HG02943 (cell line): ENCODE results near the gene PLVAP.

Experiments
- ATAC-seq: cut with Tn5 transposase; IDR thresholded peaks from one replicate; pipeline ENCODE4 v1.9.1; 2021; ENCODE audit warnings: mild to moderate bottlenecking, low read depth, moderate library complexity; ENCODE audit not compliant: unreplicated experiment

Gene PLVAP

DNA sequence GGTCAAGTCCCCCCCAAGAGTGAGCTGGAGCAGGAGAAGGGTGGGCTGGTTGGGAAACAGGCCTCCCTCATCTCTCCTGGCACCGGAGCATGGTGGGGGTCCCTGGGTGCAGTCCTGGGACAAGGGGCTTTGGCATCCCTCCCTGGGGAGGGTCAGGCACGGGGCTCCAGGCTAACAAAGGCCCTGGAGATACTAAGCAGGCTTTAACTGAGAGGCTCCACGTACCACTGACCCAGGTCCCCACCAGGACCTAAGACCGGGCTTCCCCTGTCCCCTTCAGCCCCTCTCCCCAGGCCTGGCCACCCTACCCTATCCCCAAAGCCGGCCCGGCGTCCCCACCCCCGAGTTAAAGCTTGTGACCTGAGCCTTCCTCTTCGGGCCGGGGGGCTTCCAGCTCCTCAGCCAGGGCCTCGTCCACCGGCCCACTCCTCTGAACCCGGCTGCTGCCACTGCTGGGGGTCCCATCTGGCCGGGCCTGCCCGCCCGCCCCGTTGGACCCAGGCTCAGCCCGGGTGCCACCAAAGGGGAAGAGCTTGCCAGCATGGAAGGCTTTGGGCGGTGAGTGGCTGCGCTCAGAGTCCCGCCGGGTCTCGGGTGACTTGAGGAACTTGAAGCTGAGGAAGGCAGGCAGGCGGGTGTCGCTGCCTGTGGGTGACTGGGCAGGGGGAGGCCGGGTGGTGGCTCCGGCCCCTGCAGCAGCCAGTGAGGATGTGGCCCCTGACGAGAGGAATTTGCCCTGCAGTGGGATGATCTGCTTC lies 52.6 kb downstream of the PLVAP start:
- ATAC-seq, result no peak

DNA sequence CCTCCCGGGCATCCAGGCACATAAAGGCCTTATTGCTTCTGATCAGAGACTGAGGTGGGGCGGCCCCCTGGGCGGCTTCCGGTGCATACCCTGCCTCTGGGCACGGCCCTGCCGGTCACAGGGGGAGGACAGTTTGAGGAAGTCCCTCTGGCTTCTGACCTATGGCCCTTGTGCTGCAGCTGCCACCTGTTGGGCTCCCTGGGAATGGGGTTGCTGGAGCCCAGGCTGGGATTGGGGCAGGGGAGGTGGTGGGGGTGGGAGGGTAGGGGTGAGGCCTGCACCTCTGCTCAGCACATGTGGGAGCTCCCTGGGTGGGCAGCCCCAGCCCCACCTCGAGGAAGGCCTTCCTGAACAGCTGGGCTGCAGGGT lies 53.2 kb downstream of the PLVAP start:
- no peak for ATAC-seq

DNA sequence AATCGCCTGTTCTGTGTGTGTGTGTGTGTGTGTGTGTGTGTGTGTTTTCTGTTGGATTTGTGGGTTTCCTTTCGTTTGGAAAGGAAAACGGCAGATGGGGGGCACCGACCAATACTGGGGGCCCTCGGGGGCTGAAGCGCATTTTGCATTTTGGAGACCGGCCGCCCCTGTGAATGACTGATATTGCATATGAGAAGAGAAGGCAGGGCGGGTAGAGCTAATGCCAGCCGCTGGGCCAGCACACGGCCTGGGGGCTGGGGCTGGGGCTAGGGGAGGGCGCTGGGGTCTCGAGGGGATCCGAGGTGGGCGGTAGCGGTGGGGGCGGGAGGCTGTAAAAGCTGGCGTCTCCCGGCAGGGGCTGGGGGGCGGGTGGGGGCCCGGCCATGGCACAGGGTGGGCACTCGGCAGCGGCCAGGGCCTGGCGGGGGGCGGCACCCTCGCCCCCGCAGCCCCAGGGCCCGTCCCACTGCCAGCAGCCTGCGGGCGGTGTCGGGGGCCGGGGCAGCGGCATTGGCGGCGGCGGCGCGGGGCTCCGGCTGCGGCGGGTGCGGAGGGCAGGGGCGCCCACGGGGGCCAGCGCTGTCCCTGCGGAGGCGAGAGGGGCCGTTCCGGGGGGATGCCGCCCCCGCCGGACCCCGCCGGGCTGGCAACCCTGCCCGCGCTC lies 53.7 kb downstream of the PLVAP start:
- no peak for ATAC-seq

DNA sequence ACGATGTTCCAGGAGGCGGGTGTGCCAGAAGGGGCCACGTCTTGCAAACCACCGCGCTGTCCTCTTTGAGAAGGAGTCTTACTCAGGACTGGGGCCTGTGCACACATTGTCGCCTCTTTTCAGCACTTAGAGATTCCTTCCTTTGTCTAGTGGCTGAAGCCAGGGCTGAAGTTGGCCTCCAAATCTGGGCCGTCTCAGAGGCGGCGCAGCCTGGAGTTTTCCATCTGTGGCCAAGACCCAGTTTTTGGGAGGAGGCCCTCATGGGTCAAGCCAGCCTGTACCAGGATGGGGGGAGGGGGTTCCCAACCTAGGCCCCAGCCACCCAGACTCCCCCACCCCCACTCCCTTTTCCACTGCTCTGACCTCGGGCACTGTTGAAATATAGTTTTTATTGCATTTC lies 54.3 kb downstream of the PLVAP start:
- no peak for ATAC-seq

DNA sequence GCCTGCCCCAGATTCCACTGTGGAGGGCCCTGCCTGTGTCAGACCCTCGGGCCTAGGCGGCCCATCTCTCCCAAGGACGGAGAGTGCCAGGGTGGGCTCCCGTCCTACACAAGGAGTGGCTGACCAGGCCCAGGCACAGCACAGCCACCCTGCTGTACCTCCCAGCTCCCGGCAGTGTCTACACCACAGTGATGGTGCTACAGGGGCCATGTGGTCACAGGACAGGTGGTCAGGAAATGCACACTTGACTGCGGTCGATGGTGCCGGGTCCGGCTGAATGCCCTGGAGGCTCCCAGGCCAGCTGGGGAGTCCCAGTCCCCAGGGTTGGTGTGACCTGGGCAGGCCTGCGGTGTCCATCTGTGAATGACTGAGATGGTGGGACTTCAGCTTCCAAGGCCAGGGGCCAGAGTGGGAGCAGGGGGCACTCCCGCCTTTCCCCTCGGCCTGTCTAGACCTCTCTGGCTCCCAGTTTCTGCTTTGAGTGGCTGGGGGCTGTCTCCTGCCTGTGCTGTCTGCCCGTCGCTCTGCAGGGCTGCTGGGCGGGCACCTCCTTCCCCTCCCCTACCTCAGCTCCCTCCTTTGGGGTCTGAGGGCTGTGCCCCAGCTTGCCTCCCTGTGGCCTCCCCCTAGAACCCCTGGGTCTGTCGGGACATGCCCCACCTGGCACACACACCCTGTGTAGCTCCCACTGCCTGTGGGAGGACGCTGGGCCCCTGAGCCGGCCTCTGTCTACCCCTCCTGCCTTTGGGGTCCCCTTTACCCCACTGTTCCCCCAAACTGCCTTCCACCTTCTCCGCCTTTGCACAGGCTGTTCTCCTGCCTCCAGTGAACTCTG lies 55.3 kb downstream of the PLVAP start:
- no peak for ATAC-seq

DNA sequence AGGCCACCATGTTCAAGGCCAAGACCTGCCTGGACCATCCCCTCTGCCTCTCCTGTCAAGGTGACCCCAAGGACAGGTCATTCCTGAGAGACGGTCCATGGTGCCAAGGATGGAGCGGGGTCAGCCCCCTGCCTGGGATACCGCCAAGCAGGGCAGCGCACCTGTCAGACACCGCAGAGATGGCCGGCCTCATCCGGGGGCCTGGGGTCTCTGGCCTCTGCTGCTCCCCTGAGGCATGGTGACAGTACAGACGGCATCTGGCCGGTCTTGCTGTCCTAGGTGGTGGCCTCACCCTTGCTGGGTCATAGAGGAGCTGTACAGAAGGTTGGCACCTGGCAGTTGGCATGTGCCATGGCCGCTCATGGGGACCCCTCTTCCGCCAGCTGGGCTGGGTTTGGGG lies 56.7 kb downstream of the PLVAP start:
- ATAC-seq, result no peak

DNA sequence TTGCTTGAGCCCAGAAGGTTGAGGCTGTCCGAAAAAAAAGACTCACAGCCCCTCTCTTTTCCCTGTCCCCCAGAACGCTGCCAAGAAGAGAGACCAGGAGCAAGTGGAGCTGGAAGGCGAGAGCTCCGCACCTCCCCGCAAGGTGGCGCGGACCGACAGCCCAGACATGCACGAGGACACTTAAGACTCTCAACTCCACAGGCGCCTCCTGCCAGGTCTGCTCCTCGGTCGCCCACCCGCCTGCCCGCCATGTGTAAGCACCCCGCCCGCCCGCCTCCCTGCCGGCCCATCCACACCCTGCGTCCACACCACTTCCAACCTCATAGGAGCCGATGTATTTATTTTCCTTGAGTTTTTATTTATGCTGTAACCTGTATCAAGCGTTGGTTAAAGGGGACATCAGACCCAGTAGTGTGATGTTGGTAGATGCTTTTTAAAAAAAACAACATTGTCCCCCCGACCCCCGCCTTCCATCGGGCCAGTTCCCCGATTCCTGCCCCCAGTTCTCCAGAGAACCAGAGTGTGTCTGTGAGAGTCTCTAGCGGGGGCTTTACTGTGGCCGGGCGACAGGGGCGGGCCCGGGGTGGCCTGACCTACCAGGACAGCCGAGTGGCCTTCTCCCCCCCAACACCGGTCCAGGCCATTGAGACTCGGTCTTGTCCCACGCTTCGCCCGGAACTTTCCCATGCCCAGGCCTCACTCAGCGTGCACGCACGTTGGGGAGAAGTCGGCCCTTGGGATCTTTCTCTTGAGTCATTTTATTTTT lies 57.5 kb downstream of the PLVAP start:
- ATAC-seq, result no peak

DNA sequence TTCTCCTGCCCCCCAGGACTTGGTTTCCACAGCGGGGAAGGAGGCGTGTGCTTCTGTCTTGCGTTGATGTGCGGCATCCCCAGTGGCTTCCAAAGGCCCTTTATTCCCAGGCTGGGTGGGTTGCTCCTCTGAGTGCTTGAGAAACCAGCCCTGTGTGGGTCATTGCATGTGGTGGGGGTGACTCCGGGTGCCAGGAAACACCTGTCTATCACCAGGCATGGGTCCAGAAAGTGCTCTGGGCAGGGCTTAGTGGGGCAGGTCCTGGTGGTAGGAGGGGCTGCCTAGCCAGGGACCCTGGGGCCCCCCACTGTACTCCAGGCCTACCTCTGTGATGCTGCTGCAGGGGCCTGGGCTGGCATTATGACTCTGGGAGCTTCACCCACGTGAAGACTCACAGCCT lies 58.2 kb downstream of the PLVAP start:
- ATAC-seq, result no peak

DNA sequence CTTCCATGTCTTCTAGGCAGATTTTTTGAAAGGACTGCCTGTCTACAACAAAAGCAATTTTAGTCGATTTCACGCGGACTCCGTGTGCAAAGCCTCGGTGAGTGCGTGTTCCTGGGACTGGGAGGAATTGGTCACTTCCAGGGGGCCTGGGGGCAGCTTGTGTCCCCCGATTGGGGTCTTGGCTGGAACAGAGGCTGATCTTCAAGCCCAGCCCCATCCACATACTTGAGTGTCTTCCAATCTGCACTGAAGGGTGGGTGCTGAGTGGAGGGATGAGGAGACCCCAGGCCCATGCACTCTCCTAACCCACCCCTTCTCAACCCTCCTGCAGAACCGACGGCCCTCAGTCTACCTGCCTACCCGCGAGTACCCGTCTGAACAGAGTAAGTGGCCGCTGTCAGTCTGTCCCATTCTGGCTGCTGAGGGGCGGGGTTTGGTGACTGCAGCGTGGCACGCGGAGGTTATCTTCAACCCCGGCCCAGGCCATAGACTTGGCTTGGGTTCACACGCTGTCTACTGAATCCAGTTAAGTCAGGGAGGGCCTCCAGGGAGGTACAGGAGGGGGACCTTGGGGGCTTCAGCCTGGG lies 63.0 kb downstream of the PLVAP start:
- ATAC-seq, result no peak

DNA sequence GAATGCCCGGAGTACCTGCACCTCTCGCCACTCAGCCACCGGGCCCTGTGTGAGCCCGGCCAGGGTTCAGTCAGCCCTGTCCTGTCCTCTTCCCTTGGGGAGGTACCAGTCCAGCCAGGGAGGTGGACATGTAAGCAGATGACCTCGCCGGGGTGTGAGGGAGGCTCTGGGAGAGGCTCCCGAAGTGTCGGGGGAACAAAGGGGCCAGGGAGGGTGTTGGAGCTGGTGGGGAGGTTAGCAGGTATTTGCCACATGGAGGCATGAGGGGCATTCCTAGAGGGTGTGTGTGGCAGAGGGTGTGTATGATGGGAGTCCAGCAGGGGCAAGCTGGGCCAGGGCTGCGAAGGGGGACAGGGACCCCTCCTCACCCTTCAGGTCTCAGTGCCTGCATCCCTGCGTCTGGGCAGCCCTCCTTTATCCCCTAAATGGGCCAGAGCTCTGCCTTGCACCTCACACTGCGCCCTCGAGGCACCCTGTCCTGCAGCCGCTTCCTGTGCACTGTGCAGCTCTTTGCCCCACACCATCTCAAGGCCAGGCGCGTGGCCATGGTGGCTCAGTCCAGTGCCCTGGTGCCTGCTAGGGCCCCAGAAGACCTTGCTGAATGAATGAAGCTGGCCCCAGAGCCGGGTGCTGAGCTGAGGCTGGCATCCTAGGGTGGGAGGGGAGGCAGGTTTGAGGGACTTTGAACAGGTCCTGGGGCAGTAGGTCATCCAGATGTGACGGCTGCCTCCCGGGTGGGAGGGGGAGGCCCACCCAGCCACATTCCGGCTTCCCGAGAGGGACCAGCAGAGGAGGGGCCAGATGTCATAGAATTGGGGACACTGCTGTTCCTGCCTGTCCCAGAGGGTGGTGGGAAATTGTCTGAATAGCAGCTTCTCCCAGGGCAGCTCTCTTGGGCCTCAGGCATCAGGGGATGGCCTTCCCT lies 64.7 kb downstream of the PLVAP start:
- ATAC-seq, result no peak

DNA sequence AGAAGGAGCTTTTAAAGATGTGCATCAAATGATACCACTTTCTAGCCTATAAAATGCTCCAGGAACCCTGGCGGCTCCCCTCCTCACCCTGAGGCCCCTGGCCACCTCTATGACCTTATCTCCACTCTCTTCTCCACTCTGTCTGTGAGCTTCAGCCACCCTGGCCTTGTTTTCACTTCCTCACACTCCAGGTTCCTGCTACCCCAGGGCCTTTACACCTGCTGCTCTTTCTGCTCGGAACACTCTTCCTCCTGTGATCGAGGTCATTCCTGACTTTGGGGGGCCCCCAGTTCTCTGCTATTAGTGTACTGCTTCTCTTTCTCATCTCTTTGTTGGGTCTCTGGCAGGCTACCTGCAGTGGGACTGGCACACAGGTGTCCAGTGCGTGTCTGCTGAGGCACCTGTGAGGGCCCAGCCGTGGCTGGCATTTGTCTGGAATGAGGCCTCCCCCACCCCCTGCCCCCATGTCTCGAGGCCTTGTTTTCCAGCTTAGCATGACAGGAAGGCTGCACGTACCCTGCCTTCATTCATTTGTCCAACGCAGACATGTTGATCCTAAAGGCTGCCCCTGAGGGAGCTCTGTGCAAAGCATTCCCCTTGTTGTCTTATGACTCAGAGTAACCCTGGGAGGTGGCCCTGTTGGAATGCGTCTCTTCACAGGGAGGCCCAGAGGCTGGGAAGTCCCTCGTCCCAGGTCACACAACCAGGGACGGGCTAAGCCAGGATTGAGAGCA lies 65.5 kb downstream of the PLVAP start:
- ATAC-seq, result no peak

DNA sequence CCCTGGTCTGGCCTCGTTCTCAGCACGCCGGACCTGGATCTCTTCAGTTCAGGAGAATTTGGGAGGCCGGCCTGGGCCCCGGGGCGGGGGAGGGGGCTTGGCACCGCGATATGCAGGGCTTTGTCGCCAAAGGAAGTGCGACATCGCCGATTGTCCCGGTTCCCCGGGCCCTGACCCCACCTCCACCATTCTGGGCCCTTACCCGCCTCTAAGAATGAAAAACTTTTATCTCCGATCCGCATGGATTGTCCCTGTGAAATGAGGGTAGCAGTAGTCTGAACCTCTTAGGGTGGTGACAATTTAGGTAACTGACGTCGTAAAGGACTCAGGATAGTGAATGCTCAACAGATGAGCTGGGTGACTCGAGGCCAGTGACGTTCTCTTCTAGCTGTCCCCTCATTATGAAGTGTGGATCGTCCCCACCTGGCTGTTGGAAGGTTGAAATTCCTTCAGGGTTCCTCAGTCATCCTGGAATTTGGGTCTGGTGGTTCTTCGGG lies 67.1 kb downstream of the PLVAP start:
- ATAC-seq, result no peak

DNA sequence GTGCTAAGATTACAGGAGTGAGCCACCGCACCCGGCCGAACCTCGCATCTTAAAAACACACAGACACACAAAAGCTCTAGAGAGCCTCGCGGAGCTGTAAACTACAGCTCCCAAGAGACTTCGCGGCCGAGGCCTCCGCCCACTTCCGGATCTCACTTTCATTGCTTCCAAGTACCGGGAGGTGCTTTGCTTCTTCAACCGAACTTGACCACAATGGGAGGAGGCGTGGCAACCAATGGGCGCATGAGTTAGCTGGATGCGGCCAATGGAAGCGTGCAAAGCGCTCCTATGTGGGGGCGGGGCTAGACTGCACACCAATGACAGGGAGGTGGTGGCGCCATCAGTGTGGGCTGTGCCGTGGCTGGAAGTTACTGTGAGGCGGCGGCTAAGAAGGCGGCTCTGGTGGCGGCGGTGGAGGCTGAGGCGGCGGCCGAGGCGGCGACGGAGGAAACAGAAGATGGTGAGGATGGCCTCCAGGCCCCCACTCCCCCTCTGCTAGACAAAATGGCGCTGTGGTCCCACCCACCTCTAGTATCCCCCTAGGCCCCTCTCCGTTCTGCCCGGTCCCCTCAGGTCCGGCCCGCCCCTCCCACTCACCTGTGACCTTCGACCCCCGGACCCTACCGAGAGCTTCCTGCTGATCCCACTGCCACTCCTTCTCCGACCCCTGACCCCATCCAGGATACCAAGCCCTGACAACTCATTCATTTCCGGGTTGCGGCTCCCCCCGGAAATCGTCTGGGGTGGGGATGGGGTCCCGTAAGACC lies 67.8 kb downstream of the PLVAP start, which contains the start of gene DDA1:
Gene DDA1, plus strand, starts transcription at position 366 of the 767 bp plus-strand sequence. Its CDS starts 92 bp downstream, at position 458.
- peak; percentile 47 for ATAC-seq

DNA sequence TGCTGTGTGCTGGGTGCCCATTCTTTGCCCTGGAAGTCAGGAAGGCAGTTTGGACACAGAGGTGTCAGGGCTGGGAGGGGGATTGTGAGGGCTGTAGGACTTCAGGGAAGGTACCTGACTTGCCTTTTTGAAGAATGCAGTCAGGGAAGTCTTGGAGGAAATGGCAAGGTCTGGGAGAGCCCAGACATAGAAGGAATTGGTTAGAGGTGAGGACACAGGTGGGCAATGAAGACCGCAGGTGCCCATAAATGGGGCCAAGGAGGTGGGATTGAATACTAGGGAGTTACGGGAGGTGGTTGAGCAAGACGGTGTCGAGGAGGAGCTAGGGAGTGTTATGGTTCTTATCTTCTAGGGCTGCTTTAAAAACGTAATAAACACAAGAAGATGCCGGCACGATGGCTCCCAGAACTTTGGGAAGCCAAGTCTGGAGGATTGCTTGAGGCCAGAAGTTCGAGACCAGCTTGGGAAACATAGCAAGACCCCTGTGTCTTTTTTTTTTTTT lies 69.2 kb downstream of the PLVAP start:
- ATAC-seq, result no peak

DNA sequence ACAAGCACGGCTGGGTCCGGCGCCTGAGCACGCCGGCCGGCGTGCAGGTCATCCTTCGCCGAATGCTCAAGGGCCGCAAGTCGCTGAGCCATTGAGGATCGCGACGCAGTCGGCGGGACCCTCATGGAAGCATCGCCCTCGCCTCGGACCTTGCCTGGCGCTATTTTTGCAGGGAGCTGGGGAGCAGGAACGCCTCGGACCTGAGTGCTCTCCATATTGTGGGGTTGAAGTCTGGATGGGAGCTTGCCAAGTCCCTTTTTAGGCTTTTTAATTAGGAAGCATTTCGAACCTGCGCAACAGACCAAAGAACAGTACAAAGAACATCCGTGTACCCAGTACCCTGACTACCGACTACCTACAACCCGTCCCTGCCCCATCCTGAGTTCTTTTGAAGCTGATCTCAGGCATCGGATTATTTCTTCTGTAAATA lies 70.8 kb downstream of the PLVAP start:
- ATAC-seq, result no peak

DNA sequence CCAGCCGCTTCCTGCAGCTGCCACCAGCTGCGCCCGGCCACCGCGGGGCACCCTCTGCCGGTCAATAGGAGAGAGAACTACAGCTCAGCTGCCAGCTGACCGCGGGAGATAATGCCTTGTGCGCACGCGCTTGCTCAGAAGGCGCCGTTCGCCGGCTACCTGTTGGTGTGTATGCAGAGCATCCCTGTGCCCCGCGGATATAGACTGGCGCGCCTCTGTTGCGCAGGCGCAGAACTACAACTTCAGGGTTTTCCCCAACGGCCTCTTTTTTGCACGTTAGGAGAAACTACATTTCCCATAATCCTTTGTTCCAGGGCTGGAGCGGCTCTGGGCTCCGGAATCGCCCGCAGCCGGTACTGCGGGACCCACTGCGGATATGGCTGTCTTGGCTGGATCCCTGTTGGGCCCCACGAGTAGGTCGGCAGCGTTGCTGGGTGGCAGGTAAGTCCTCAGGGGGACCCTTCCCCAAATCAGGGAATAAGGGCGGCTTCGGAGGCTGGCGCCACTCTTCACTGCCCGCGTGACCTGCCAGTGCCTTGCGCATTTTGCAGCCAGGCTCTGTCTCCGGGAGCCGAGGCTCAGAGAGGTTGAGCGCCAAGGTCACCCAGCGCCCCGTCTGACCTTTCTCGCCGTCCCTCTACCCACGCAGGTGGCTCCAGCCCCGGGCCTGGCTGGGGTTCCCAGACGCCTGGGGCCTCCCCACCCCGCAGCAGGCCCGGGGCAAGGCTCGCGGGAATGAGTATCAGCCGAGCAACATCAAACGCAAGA lies 71.4 kb downstream of the PLVAP start, which contains the start of gene MRPL34:
Gene MRPL34, plus strand, starts transcription at position 356 of the 768 bp plus-strand sequence. Its CDS starts 21 bp downstream, at position 377.
- peak; percentile 66 for ATAC-seq

DNA sequence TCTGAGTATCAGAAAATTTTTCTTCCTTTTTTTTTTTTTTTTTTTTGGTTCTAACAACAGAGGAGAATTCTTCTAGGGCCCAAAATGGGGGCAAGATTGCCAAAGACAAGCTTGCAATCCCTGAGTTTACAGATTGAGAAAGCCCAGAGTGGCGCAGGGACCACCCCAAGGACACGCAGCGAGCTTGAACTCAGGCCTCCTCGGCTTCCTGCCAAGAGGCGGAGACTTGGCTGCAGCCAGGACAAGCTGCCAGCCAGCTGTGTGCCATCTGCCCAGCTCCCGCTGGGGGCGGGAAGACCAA lies 72.0 kb downstream of the PLVAP start:
- ATAC-seq, result no peak
